Panc1 (cell line): ENCODE results near the gene RPEL1. TPM values are rescaled to one million over a fixed set of nuclear protein-coding genes. Genes with fewer than 3 reads are reported as not detected.

Experiments
- ATAC-seq: fragments of 200-7000 bp; cut with Tn5 transposase; 2 replicates; pipeline ENCODE4 v1.9.1; 2020; ENCODE audit warnings: mild to moderate bottlenecking, moderate library complexity
- BruUV-seq: library from RNA; stranded (reverse); fragments of 400-500 nt; replicated peaks from 2 replicates; lab custom pipeline; 2021; lab: Mats Ljungman, UMichigan
- CTCF ChIA-PET: fragments of 300-600 bp; sonication (Branson Sonifier 250); formaldehyde crosslinking; loops from one replicate; lab custom pipeline; 2022; ENCODE audit warnings: antibody characterized with exemption; lab: Charles Lee
- POLR2A ChIA-PET: fragments of 300-600 bp; sonication (Branson Sonifier 250); formaldehyde crosslinking; loops from one replicate; lab custom pipeline; 2022; ENCODE audit warnings: antibody characterized with exemption; lab: Charles Lee
- DNase-seq: peaks from one replicate; pipeline ENCODE4 v3.0.0-alpha.2; 2010; ENCODE audit warnings: low read depth, low spot score
- H3K27ac ChIP-seq: 2 replicates; pipeline ENCODE4 v1.5.1; 2011; ENCODE audit warnings: mild to moderate bottlenecking, low read length, inconsistent platforms
- H3K27me3 ChIP-seq: fragments of 200-500 bp; sonication (Bioruptor generic); 2 replicates; pipeline ENCODE4 v1.6.0; 2014; ENCODE audit warnings: low read length, inconsistent platforms; ENCODE audit not compliant: control insufficient read depth, insufficient read depth
- H3K36me3 ChIP-seq: fragments of 200-500 bp; sonication (Bioruptor generic); 2 replicates; pipeline ENCODE4 v1.5.1; 2014; ENCODE audit warnings: inconsistent platforms, mild to moderate bottlenecking, low read length, moderate library complexity; ENCODE audit not compliant: control insufficient read depth, insufficient read depth
- H3K4me1 ChIP-seq: 2 replicates; pipeline ENCODE4 v1.5.1; 2011; ENCODE audit warnings: inconsistent platforms, mild to moderate bottlenecking, low read length, moderate library complexity; ENCODE audit not compliant: control insufficient read depth, insufficient read depth
- H3K4me3 ChIP-seq, 2 experiments: 2 replicates each; pipeline ENCODE4 v1.5.1; 2011 to 2012; ENCODE audit warnings: low read depth in 2 of 2, low read length in 2 of 2, mild to moderate bottlenecking in 2 of 2, inconsistent platforms in 1 of 2, moderate library complexity in 1 of 2
- H3K9me3 ChIP-seq: fragments of 200-500 bp; sonication (Bioruptor generic); 2 replicates; pipeline ENCODE4 v1.5.1; 2014; ENCODE audit warnings: low read depth, mild to moderate bottlenecking, inconsistent platforms, low read length, moderate library complexity; ENCODE audit not compliant: control insufficient read depth, insufficient read depth
- CTCF ChIP-seq: fragments of 450-650 bp; IDR thresholded peaks from 2 replicates; pipeline ENCODE4 v1.5.1; 2017; ENCODE audit warnings: mild to moderate bottlenecking
- POLR2AphosphoS5 ChIP-seq: IDR thresholded peaks from 2 replicates; pipeline ENCODE4 v1.6.1; 2012; ENCODE audit warnings: mild to moderate bottlenecking, low read depth, low read length, moderate library complexity
- REST ChIP-seq, 2 experiments: IDR thresholded peaks; 2 replicates each; pipeline ENCODE4 v1.6.1; 2011 to 2012; ENCODE audit warnings: low read depth in 2 of 2, control low read depth in 1 of 2, low read length in 1 of 2, mild to moderate bottlenecking in 1 of 2, moderate library complexity in 1 of 2; ENCODE audit not compliant: insufficient read depth in 1 of 2
- SIN3A ChIP-seq: IDR thresholded peaks from 2 replicates; pipeline ENCODE4 v1.6.1; 2012; ENCODE audit warnings: low read depth, mild to moderate bottlenecking, low read length, moderate library complexity, borderline replicate concordance; ENCODE audit not compliant: insufficient read depth
- TCF7L2 ChIP-seq: IDR thresholded peaks from 2 replicates; pipeline ENCODE4 v1.6.1; 2011; ENCODE audit warnings: mild to moderate bottlenecking, low read depth, low read length, inconsistent platforms
- in situ Hi-C: cut with HindIII; loops from 2 replicates; pipeline ENCODE4 v1.10.0; 2016; ENCODE audit warnings: low sequenced_read_pairs, low pct_unique_long_range_greater_than_20kb
- intact Hi-C: fragments of 100-400 bp; cut with micrococcal nuclease; formaldehyde crosslinking; loops from one replicate; pipeline ENCODE4 v1.10.0; 2022; ENCODE audit not compliant: unreplicated experiment
- total RNA-seq: library from RNA; stranded (reverse); gene quantifications from one replicate; pipeline ENCODE4 v1.2.1, GENCODE V29; 2021; ENCODE audit not compliant: unreplicated experiment

Gene RPEL1
- total RNA-seq, 1 experiment from 2014 or later: 0.10 TPM

GRCh38 chr10:103273041-103273441 is 27.4 kb downstream of the RPEL1 start:
- POLR2A ChIA-PET: no interaction called here
- H3K4me3 ChIP-seq: no peak overlapping the region
- intact Hi-C loops: no loop called here
- no peaks in the 10 kb centered on the region for H3K9me3 ChIP-seq
- peak; percentile 97 for ATAC-seq
- no peaks in the 10 kb centered on the region for H3K36me3 ChIP-seq
- in situ Hi-C loops: no loop called here
- peaks cover 8% of the 10 kb centered on the region for H3K4me1 ChIP-seq
- H3K27me3 ChIP-seq: no peaks in the 10 kb centered on the region
- no peak overlapping the region; the same call in 1 of the 2 replicates for H3K27ac ChIP-seq
- DNase-seq: peak; percentile 94
- CTCF ChIA-PET: no interaction called here
- TF ChIP-seq POLR2AphosphoS5 (peak; percentile 37; the same call in 1 of the 2 replicates), TCF7L2 (0 out of 2 replicates have a peak, but pooled peaks have one; percentile 18), REST (IDR thresholded peaks at IDR 0.05; ENCODE audit: insufficient read depth in 1 of 2, low read depth in 2 of 2, low read length in 1 of 2) (no peak; a peak in 1 of 4 replicates)
- no TSS peak for BruUV-seq

GRCh38 chr10:103276251-103276895 is 30.7 kb downstream of the RPEL1 start:
- Histone ChIP-seq H3K9me3 (no peaks in the 10 kb centered on the region), H3K27ac (no peak overlapping the region), H3K4me1 (peaks cover 8% of the 10 kb centered on the region), H3K4me3 (peak overlapping the region in 1 of 2 experiments; percentile 12; a peak in 1 of 4 replicates), H3K36me3 (no peaks in the 10 kb centered on the region), H3K27me3 (peaks cover 8% of the 10 kb centered on the region)
- TF ChIP-seq SIN3A (no peak), POLR2AphosphoS5 (no peak), CTCF (no peak), TCF7L2 (no peak), REST (IDR thresholded peaks at IDR 0.05; ENCODE audit: insufficient read depth in 1 of 2, low read depth in 2 of 2, low read length in 1 of 2) (no peak)
- intact Hi-C loops: no loop called here
- ATAC-seq (no peak), DNase-seq (no peak)
- CTCF ChIA-PET: no interaction called here
- POLR2A ChIA-PET: no interaction called here
- BruUV-seq: no TSS peak
- in situ Hi-C loops: no loop called here
